T-cell (primary cell): Measurements from ENCODE around the gene CCDC185. TPM values are rescaled to one million over a fixed set of nuclear protein-coding genes. Genes with fewer than 3 reads are reported as not detected.
"Not testable (repeated sequence)": the region's sequence is repeated elsewhere in the genome, so short reads cannot be mapped to it uniquely, and the experiment has no call there.

Source experiments
- ATAC-seq, 4 experiments: fragments of 200-7000 bp in 3 of 4; fragments of 150-1000 bp in 1 of 4; cut with Tn5 transposase; replicated peaks in 1 of 4; 1 replicate in 3 of 4; 2 replicates in 1 of 4; pipeline ENCODE4 v1.10.0; 2021; ENCODE audit warnings: moderate library complexity in 3 of 4, mild to moderate bottlenecking in 2 of 4, moderate number of reproducible peaks in 1 of 4
- CTCF ChIA-PET, 2 donors: fragments of 300-600 bp; sonication (Branson Sonifier 250); formaldehyde crosslinking; loops; one replicate each; lab custom pipeline; 2022; ENCODE audit warnings: antibody characterized with exemption in 2 of 2; lab: Charles Lee
- POLR2A ChIA-PET, 2 donors: fragments of 300-600 bp; sonication (Branson Sonifier 250); formaldehyde crosslinking; loops; one replicate each; lab custom pipeline; 2022; ENCODE audit warnings: antibody characterized with exemption in 2 of 2; lab: Charles Lee
- DNase-seq, 35 experiments: peaks; one replicate each; pipeline versions ENCODE4 v3.0.0 to v3.0.0-alpha.2; 2013 to 2023
- H3K27ac ChIP-seq: one replicate; pipeline ENCODE4 v1.5.1; 2013; ENCODE audit warnings: low read length
- H3K27me3 ChIP-seq, 2 experiments: replicated peaks in 1 of 2; 1 replicate in 1 of 2; 2 replicates in 1 of 2; pipeline versions ENCODE4 v1.6.1 to v1.7.0; 2013; ENCODE audit warnings: low read length in 1 of 2, mixed read lengths in 1 of 2; ENCODE audit not compliant: control insufficient read depth in 2 of 2, insufficient read depth in 2 of 2; ENCODE audit errors: extremely low read depth in 1 of 2
- H3K36me3 ChIP-seq, 2 donors: 1 replicate in 1 of 2; 2 replicates in 1 of 2; pipeline versions ENCODE4 v1.6.1 to v1.7.0; 2013; ENCODE audit warnings: low read length in 1 of 2; ENCODE audit not compliant: control insufficient read depth in 2 of 2, insufficient read depth in 1 of 2; ENCODE audit errors: extremely low read depth in 1 of 2
- H3K4me1 ChIP-seq, 2 experiments: 1 replicate in 1 of 2; 2 replicates in 1 of 2; pipeline versions ENCODE4 v1.6.1 to v1.7.0; 2013; ENCODE audit warnings: low read length in 2 of 2, mixed read lengths in 1 of 2; ENCODE audit not compliant: insufficient read depth in 2 of 2, control insufficient read depth in 1 of 2; ENCODE audit errors: extremely low read depth in 1 of 2
- H3K4me3 ChIP-seq, 2 donors: 1 replicate in 1 of 2; 2 replicates in 1 of 2; pipeline versions ENCODE4 v1.5.1 to v1.7.0; 2013; ENCODE audit warnings: mild to moderate bottlenecking in 2 of 2, low read length in 1 of 2, moderate library complexity in 1 of 2; ENCODE audit not compliant: control insufficient read depth in 1 of 2; ENCODE audit errors: extremely low read depth in 1 of 2
- H3K9me3 ChIP-seq: 2 replicates; pipeline ENCODE4 v1.7.0; 2013
- H3K27ac Mint-ChIP-seq, 2 donors: one replicate each; pipeline ENCODE4 v1.8.0; 2020 to 2021; ENCODE audit warnings: mild to moderate bottlenecking in 2 of 2, mixed read lengths in 2 of 2
- H3K27me3 Mint-ChIP-seq, 2 donors: one replicate each; pipeline ENCODE4 v1.8.0; 2021 to 2022; ENCODE audit warnings: mixed read lengths in 2 of 2
- H3K36me3 Mint-ChIP-seq: one replicate; pipeline ENCODE4 v1.8.0; 2021; ENCODE audit warnings: mixed read lengths
- H3K4me1 Mint-ChIP-seq, 3 donors: one replicate each; pipeline ENCODE4 v1.8.0; 2020 to 2022; ENCODE audit warnings: mixed read lengths in 3 of 3, mild to moderate bottlenecking in 1 of 3
- H3K4me3 Mint-ChIP-seq, 3 donors: one replicate each; pipeline ENCODE4 v1.8.0; 2020 to 2022; ENCODE audit warnings: mild to moderate bottlenecking in 3 of 3, mixed read lengths in 3 of 3, moderate library complexity in 3 of 3
- H3K9me3 Mint-ChIP-seq, 3 donors: one replicate each; pipeline ENCODE4 v1.8.0; 2020 to 2022; ENCODE audit warnings: mixed read lengths in 3 of 3
- WGBS: methylation state at CpG from one replicate; pipeline ENCODE4 v1.1.5; 2013; ENCODE audit warnings: missing lambda C conversion rate; ENCODE audit not compliant: insufficient coverage; 5-methylcytosine and 5-hydroxymethylcytosine counted together
- total RNA-seq, 35 experiments: library from RNA in 6 of 35; stranded (reverse) in 6 of 35; fragments of 120-200 nt in 1 of 35; gene quantifications; one replicate each; pipeline versions ENCODE4 v1.2.1 to v1.2.4 and lab custom pipeline; 2013 to 2026

The CCDC185 gene
- total RNA-seq, 5 donors from 2014 or later (not counting 1 experiment from before 2014, with no cell fraction given), result not detected

GRCh38 chr1:223378754-223379153 is 14.5 kb upstream of the CCDC185 start:
- Histone ChIP-seq H3K36me3 (no peaks in the 10 kb centered on the region), H3K27ac (no peak overlapping the region), H3K4me1 (no peaks in the 10 kb centered on the region), H3K9me3 (no peaks in the 10 kb centered on the region), H3K4me3 (no peak overlapping the region), H3K27me3 (peaks cover 0 to 10% of the 10 kb centered on the region in 2 experiments)
- Mint-ChIP-seq H3K27ac (no peak overlapping the region), H3K9me3 (peaks cover 5 to 12% (median 11%) of the 10 kb centered on the region in 3 donors), H3K4me3 (no peak overlapping the region), H3K36me3 (no peaks in the 10 kb centered on the region), H3K27me3 (peaks cover 4 to 27% of the 10 kb centered on the region in 2 donors), H3K4me1 (no peaks in the 10 kb centered on the region)
- no peak for ATAC-seq
- ChIA-PET POLR2A (no interaction called here), CTCF (no interaction called here)
- DNase-seq, result no peak

- no peaks in the 10 kb centered on the region for H3K9me3 Mint-ChIP-seq
- 60% methylated on average over 1 of the region's 2 CpGs for WGBS
Observed at GRCh38 chr1:223386013-223386412, 7.2 kb upstream of the CCDC185 start.

GRCh38 chr1:223390618-223391017 is 2.6 kb upstream of the CCDC185 start:
- H3K27me3 Mint-ChIP-seq, result peaks cover 23 to 40% of the 10 kb centered on the region in 2 donors

More at GRCh38 chr1:223386013-223386412, 7.2 kb upstream of the CCDC185 start:
- Histone ChIP-seq H3K27ac (no peak overlapping the region), H3K4me1 (no peaks in the 10 kb centered on the region), H3K27me3 (peaks cover 2 to 3% of the 10 kb centered on the region in 2 experiments), H3K36me3 (no peaks in the 10 kb centered on the region), H3K9me3 (no peaks in the 10 kb centered on the region), H3K4me3 (no peak overlapping the region)
- ChIA-PET POLR2A (no interaction called here), CTCF (no interaction called here)
- Mint-ChIP-seq H3K4me3 (no peak overlapping the region), H3K27ac (no peak overlapping the region), H3K27me3 (peaks cover 6 to 23% of the 10 kb centered on the region in 2 donors), H3K36me3 (no peaks in the 10 kb centered on the region), H3K4me1 (no peaks in the 10 kb centered on the region)
- DNase-seq (no peak), ATAC-seq (no peak)

GRCh38 chr1:223394242-223394641 is 1.0 kb downstream of the CCDC185 start:
- Mint-ChIP-seq H3K27me3 (peaks cover 20 to 36% of the 10 kb centered on the region in 2 donors), H3K4me1 (peaks cover 0 to 6% (median 3%) of the 10 kb centered on the region in 3 donors), H3K4me3 (no peak overlapping the region), H3K27ac (no peak overlapping the region), H3K36me3 (no peaks in the 10 kb centered on the region), H3K9me3 (no peaks in the 10 kb centered on the region)
- peaks cover 7 to 33% of the 10 kb centered on the region in 2 experiments for H3K27me3 ChIP-seq
- no peaks in the 10 kb centered on the region for H3K9me3 ChIP-seq
- H3K4me1 ChIP-seq, result peaks cover 6 to 13% of the 10 kb centered on the region in 2 experiments
- no peak overlapping the region for H3K27ac ChIP-seq
- no peak for ATAC-seq
- POLR2A ChIA-PET, result no interaction called here
- DNase-seq, result no peak
- no peak overlapping the region for H3K4me3 ChIP-seq
- CTCF ChIA-PET, result no interaction called here
- no peaks in the 10 kb centered on the region for H3K36me3 ChIP-seq
- 93% methylated on average over 27 of the region's 27 CpGs for WGBS

More at GRCh38 chr1:223390618-223391017, 2.6 kb upstream of the CCDC185 start:
- H3K27ac Mint-ChIP-seq, result no peak overlapping the region
- DNase-seq (no peak), ATAC-seq (no peak)
- peaks cover 6 to 13% of the 10 kb centered on the region in 2 experiments for H3K4me1 ChIP-seq
- H3K36me3 ChIP-seq, result no peaks in the 10 kb centered on the region
- H3K9me3 Mint-ChIP-seq, result no peaks in the 10 kb centered on the region
- ChIA-PET CTCF (no interaction called here), POLR2A (no interaction called here)
- H3K4me3 ChIP-seq, result no peak overlapping the region
- no peaks in the 10 kb centered on the region for H3K36me3 Mint-ChIP-seq
- H3K27ac ChIP-seq, result no peak overlapping the region
- no peak overlapping the region for H3K4me3 Mint-ChIP-seq
- peaks cover 7 to 33% of the 10 kb centered on the region in 2 experiments for H3K27me3 ChIP-seq
- H3K9me3 ChIP-seq, result no peaks in the 10 kb centered on the region
- peaks cover 0 to 6% (median 3%) of the 10 kb centered on the region in 3 donors for H3K4me1 Mint-ChIP-seq

- Histone ChIP-seq H3K9me3 (no peaks in the 10 kb centered on the region), H3K27ac (no peak overlapping the region), H3K36me3 (no peaks in the 10 kb centered on the region), H3K4me1 (peaks cover 6 to 13% of the 10 kb centered on the region in 2 experiments), H3K27me3 (peaks cover 7 to 33% of the 10 kb centered on the region in 2 experiments), H3K4me3 (no peak overlapping the region)
- 88% methylated on average over 12 of the region's 13 CpGs for WGBS
- no peak overlapping the region for H3K4me3 Mint-ChIP-seq
- ATAC-seq (no peak), DNase-seq (no peak)
- POLR2A ChIA-PET, result no interaction called here
- H3K27me3 Mint-ChIP-seq, result peaks cover 17 to 32% of the 10 kb centered on the region in 2 donors
- CTCF ChIA-PET, result no interaction called here
- no peaks in the 10 kb centered on the region for H3K9me3 Mint-ChIP-seq
- peaks cover 0 to 6% (median 3%) of the 10 kb centered on the region in 3 donors for H3K4me1 Mint-ChIP-seq
- H3K36me3 Mint-ChIP-seq, result no peaks in the 10 kb centered on the region
- H3K27ac Mint-ChIP-seq, result no peak overlapping the region
Observed at GRCh38 chr1:223394706-223395105, 1.5 kb downstream of the CCDC185 start.

GRCh38 chr1:223399393-223399792 is 6.2 kb downstream of the CCDC185 start:
- H3K9me3 ChIP-seq, H3K36me3 Mint-ChIP-seq, H3K4me1 ChIP-seq, H3K27ac ChIP-seq, H3K4me3 Mint-ChIP-seq, CTCF ChIA-PET, ATAC-seq, H3K27me3 Mint-ChIP-seq, H3K36me3 ChIP-seq, H3K9me3 Mint-ChIP-seq, H3K27ac Mint-ChIP-seq, H3K4me3 ChIP-seq, DNase-seq, POLR2A ChIA-PET: not testable (repeated sequence)
- H3K27me3 ChIP-seq, result peaks cover 0 to 12% of the 10 kb centered on the region in 2 experiments
- no CpG with 5 or more reads among the region's 6 CpGs for WGBS
- H3K4me1 Mint-ChIP-seq, result peaks cover 6 to 23% (median 10%) of the 10 kb centered on the region in 3 donors
